ENCODE measurements around the gene DLGAP1.
A peak's percentile ranks its signal among the peaks of the same experiment; 100 is the strongest.
"Not testable (repeated sequence)": the region's sequence is repeated elsewhere in the genome, so short reads cannot be mapped to it uniquely, and the experiment has no call there.

DLGAP1 gene

GRCh38 chr18:3653263-3653850 is 801.8 kb downstream of the DLGAP1 start:
- DNase-seq (ENCODE audit: extremely low spot score): no peak
- POLR2A ChIA-PET: interaction anchor here (0.8 to 1.2 kb wide), 2 partner anchors 10 to 50 kb away, joined by 3 to 4 read pairs; no protein-coding TSS in a partner anchor
- TF ChIP-seq FOXM1 (IDR thresholded peaks at IDR 0.05; ENCODE audit: borderline replicate concordance) (no peak), TARDBP (IDR thresholded peaks at IDR 0.05) (no peak), FOXK2 (IDR thresholded peaks at IDR 0.05) (no peak), HDGF (IDR thresholded peaks at IDR 0.05; ENCODE audit: borderline replicate concordance) (no peak), CTBP1 (IDR thresholded peaks at IDR 0.05; ENCODE audit: borderline replicate concordance) (no peak), L3MBTL2 (conservative IDR thresholded peaks at IDR 0.05) (no peak), ELF4 (IDR thresholded peaks at IDR 0.05) (no peak), NFRKB (IDR thresholded peaks at IDR 0.05) (no peak)
- CTCF ChIA-PET: interaction anchor here (0.7 to 1.1 kb wide), 3 partner anchors 11 to 269 kb away, joined by 3 read pairs; no protein-coding TSS in a partner anchor

GRCh38 chr18:3652380-3653262 is 802.5 kb downstream of the DLGAP1 start:
- TF ChIP-seq FOXA1 (IDR thresholded peaks at IDR 0.05): no peak
- TF ChIP-seq LEF1 (IDR thresholded peaks at IDR 0.05; ENCODE audit: borderline replicate concordance): no peak
- no peak for TF ChIP-seq SUZ12 (IDR thresholded peaks at IDR 0.05)
- no peak for TF ChIP-seq PKNOX1 (IDR thresholded peaks at IDR 0.05)
- TF ChIP-seq L3MBTL2 (conservative IDR thresholded peaks at IDR 0.05): no peak
- TF ChIP-seq ARNT (IDR thresholded peaks at IDR 0.05): no peak
- TF ChIP-seq SP1 (IDR thresholded peaks at IDR 0.05): no peak
- POLR2A ChIA-PET: interaction anchor here (0.8 kb wide), 1 partner anchor 10 kb away, joined by 4 read pairs; no protein-coding TSS in a partner anchor
- peak; percentile 11 for DNase-seq (ENCODE audit: extremely low spot score)
- CTCF ChIA-PET: interaction anchor here (0.7 to 1.0 kb wide), 2 partner anchors 14 to 269 kb away, joined by 3 read pairs; no protein-coding TSS in a partner anchor

- no peak for TF ChIP-seq CTBP1 (IDR thresholded peaks at IDR 0.05; ENCODE audit: borderline replicate concordance)
- TF ChIP-seq FOXM1 (IDR thresholded peaks at IDR 0.05; ENCODE audit: borderline replicate concordance): no peak
- no peak for TF ChIP-seq SP1 (IDR thresholded peaks at IDR 0.05)
- TF ChIP-seq BHLHE40 (IDR thresholded peaks at IDR 0.05; ENCODE audit: borderline replicate concordance): no peak
- TF ChIP-seq PKNOX1 (IDR thresholded peaks at IDR 0.05): no peak
- TF ChIP-seq SUZ12 (IDR thresholded peaks at IDR 0.05): no peak
- no peak for TF ChIP-seq HDGF (IDR thresholded peaks at IDR 0.05; ENCODE audit: borderline replicate concordance)
- no peak for TF ChIP-seq ELF4 (IDR thresholded peaks at IDR 0.05)
- no peak for TF ChIP-seq TARDBP (IDR thresholded peaks at IDR 0.05)
- TF ChIP-seq NFRKB (IDR thresholded peaks at IDR 0.05): no peak
- TF ChIP-seq ARNT (IDR thresholded peaks at IDR 0.05): no peak
- no peak for TF ChIP-seq LEF1 (IDR thresholded peaks at IDR 0.05; ENCODE audit: borderline replicate concordance)
- TF ChIP-seq FOXA1 (IDR thresholded peaks at IDR 0.05): no peak
- no peak for TF ChIP-seq ZNF384 (IDR thresholded peaks at IDR 0.05)
- no peak for TF ChIP-seq L3MBTL2 (conservative IDR thresholded peaks at IDR 0.05)
- TF ChIP-seq FOXK2 (IDR thresholded peaks at IDR 0.05): no peak
- DNase-seq (ENCODE audit: extremely low spot score): no peak
- ChIA-PET CTCF (interaction anchor here (0.8 kb wide), 1 partner anchor 354 kb away, joined by 4 read pairs; no protein-coding TSS in a partner anchor), POLR2A (no interaction called here)
These were observed 803.8 kb downstream of the DLGAP1 start for GRCh38 chr18:3651266-3651665.

- DNase-seq (ENCODE audit: extremely low spot score); POLR2A ChIA-PET; CTCF ChIA-PET: not testable (repeated sequence)
These were observed 804.5 kb downstream of the DLGAP1 start for GRCh38 chr18:3650521-3651042.

- ChIA-PET POLR2A (no interaction called here), CTCF (interaction anchor here (0.6 kb wide), 1 partner anchor 54 kb away, joined by 10 read pairs; no protein-coding TSS in a partner anchor)
- TF ChIP-seq PKNOX1 (IDR thresholded peaks at IDR 0.05) (no peak), FOXK2 (IDR thresholded peaks at IDR 0.05) (no peak), HDGF (IDR thresholded peaks at IDR 0.05; ENCODE audit: borderline replicate concordance) (no peak), TARDBP (IDR thresholded peaks at IDR 0.05) (no peak), CTBP1 (IDR thresholded peaks at IDR 0.05; ENCODE audit: borderline replicate concordance) (no peak), ARNT (IDR thresholded peaks at IDR 0.05) (no peak), SUZ12 (IDR thresholded peaks at IDR 0.05) (no peak), ELF4 (IDR thresholded peaks at IDR 0.05) (no peak), BHLHE40 (IDR thresholded peaks at IDR 0.05; ENCODE audit: borderline replicate concordance) (no peak), NFRKB (IDR thresholded peaks at IDR 0.05) (no peak), ZNF384 (IDR thresholded peaks at IDR 0.05) (no peak), L3MBTL2 (conservative IDR thresholded peaks at IDR 0.05) (no peak), SP1 (IDR thresholded peaks at IDR 0.05) (no peak)
- no peak for DNase-seq (ENCODE audit: extremely low spot score)
These were observed 805.3 kb downstream of the DLGAP1 start for GRCh38 chr18:3649633-3650426.
